Gastroesophageal sphincter (tissue), 3 donors: ENCODE results near the gene CYB5R2.

Experiments
- POLR2A ChIP-seq, 2 donors: fragments of 450-650 bp; IDR thresholded peaks; one replicate each; pipeline ENCODE4 v1.6.1; 2017; ENCODE audit warnings: antibody characterized with exemption in 2 of 2, mild to moderate bottlenecking in 2 of 2, moderate library complexity in 1 of 2
- POLR2AphosphoS5 ChIP-seq: sonication (generic); formaldehyde crosslinking; IDR thresholded peaks from one replicate; pipeline ENCODE4 v1.6.1; 2017; ENCODE audit warnings: antibody characterized with exemption
- TF ChIP-seq, protein P1 (sequence below), 4 experiments: fragments of 200-600 bp in 2 of 4; fragments of 450-650 bp in 2 of 4; sonication (generic) in 1 of 4; IDR thresholded peaks; one replicate each; pipeline ENCODE4 v1.5.1; 2017 to 2019; ENCODE audit warnings: antibody characterized with exemption in 4 of 4, mild to moderate bottlenecking in 2 of 4, moderate library complexity in 2 of 4

DNA sequence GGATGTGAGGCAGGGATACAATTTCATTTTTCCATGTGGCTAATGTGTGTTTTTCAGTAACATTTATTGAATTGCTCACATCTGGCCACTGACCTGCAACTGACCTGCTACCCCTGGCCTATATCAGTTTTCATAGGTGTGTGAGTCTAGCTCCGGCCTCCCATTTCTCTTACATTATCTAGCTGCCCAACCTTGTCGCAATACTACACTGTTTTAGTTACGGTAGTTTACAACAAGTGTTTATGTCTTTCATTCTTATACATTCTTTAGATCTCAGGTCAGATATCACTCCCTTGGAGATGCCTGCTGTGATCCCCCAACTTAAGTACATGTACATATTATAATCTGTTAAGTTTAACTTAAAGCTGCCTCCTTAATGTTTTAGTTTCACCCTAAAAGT, 2.3 kb upstream of the CYB5R2 start:
- TF ChIP-seq POLR2A (IDR thresholded peaks at IDR 0.05) (no peak), POLR2AphosphoS5 (no peak)
- TF ChIP-seq, protein P1, sequence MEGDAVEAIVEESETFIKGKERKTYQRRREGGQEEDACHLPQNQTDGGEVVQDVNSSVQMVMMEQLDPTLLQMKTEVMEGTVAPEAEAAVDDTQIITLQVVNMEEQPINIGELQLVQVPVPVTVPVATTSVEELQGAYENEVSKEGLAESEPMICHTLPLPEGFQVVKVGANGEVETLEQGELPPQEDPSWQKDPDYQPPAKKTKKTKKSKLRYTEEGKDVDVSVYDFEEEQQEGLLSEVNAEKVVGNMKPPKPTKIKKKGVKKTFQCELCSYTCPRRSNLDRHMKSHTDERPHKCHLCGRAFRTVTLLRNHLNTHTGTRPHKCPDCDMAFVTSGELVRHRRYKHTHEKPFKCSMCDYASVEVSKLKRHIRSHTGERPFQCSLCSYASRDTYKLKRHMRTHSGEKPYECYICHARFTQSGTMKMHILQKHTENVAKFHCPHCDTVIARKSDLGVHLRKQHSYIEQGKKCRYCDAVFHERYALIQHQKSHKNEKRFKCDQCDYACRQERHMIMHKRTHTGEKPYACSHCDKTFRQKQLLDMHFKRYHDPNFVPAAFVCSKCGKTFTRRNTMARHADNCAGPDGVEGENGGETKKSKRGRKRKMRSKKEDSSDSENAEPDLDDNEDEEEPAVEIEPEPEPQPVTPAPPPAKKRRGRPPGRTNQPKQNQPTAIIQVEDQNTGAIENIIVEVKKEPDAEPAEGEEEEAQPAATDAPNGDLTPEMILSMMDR (IDR thresholded peaks at IDR 0.05) = no peak
